Uterus (tissue), 2 donors: ENCODE measurements around the gene FAM89B.

Source experiments
- CTCF ChIP-seq, 4 experiments: fragments of 200-600 bp in 2 of 4; fragments of 450-650 bp in 2 of 4; sonication (generic) in 2 of 4; IDR thresholded peaks; one replicate each; pipeline ENCODE4 v1.5.1; 2016 to 2019; ENCODE audit warnings: antibody characterized with exemption in 4 of 4, mild to moderate bottlenecking in 2 of 4, moderate library complexity in 1 of 4
- POLR2A ChIP-seq, 2 donors: fragments of 450-650 bp; IDR thresholded peaks; one replicate each; pipeline ENCODE4 v1.6.1; 2016; ENCODE audit warnings: antibody characterized with exemption in 2 of 2, mild to moderate bottlenecking in 1 of 2, moderate library complexity in 1 of 2

GRCh38 chr11:65557280-65558001 is 14.9 kb upstream of the FAM89B start:
- TF ChIP-seq POLR2A (IDR thresholded peaks at IDR 0.05) (peak in 1 of 2 donors; percentile 13), CTCF (IDR thresholded peaks at IDR 0.05) (no peak)
